ENCODE data around the gene ROBO1.

GRCh38 chr3:78990156-78990555 lies 777.6 kb downstream of the ROBO1 start:
- TF ChIP-seq EZH2phosphoT487 (conservative IDR thresholded peaks at IDR 0.05; ENCODE audit: low read length) = no peak
- no peak for TF ChIP-seq CTCF (IDR thresholded peaks at IDR 0.05; ENCODE audit: insufficient read depth, low read length, poor library complexity, severe bottlenecking)
